Measurements from ENCODE around the gene LETM1. TPM values are rescaled to one million over a fixed set of nuclear protein-coding genes. Genes with fewer than 3 reads are reported as not detected.

LETM1 gene
- total RNA-seq, 1 donor from 2014 or later, result 64.3 TPM

GRCh38 chr4:1796486-1797204, 59.3 kb downstream of the LETM1 start:
- peak overlapping the region; percentile 43 for H3K27ac Mint-ChIP-seq

GRCh38 chr4:1795299-1796195, 60.4 kb downstream of the LETM1 start:
- Mint-ChIP-seq H3K4me3 (peak overlapping the region; percentile 72), H3K4me1 (ENCODE audit: unreplicated experiment) (no peaks in the 10 kb centered on the region), H3K27me3 (peaks cover 3% of the 10 kb centered on the region), H3K36me3 (no peaks in the 10 kb centered on the region), H3K27ac (peak overlapping the region; percentile 43), H3K9me3 (no peaks in the 10 kb centered on the region)
- no peak for TF ChIP-seq CTCF (conservative IDR thresholded peaks at IDR 0.05)
- no peak for DNase-seq (ENCODE audit: extremely low spot score, unreplicated experiment)

More at GRCh38 chr4:1796486-1797204, 59.3 kb downstream of the LETM1 start:
- Mint-ChIP-seq H3K9me3 (no peaks in the 10 kb centered on the region), H3K4me1 (ENCODE audit: unreplicated experiment) (no peaks in the 10 kb centered on the region), H3K36me3 (no peaks in the 10 kb centered on the region), H3K27me3 (no peaks in the 10 kb centered on the region), H3K4me3 (no peak overlapping the region)
- DNase-seq (ENCODE audit: extremely low spot score, unreplicated experiment), result no peak
- no peak for TF ChIP-seq CTCF (conservative IDR thresholded peaks at IDR 0.05)

GRCh38 chr4:1794809-1795298, 61.1 kb downstream of the LETM1 start:
- no peaks in the 10 kb centered on the region for H3K4me1 Mint-ChIP-seq (ENCODE audit: unreplicated experiment)
- H3K27ac Mint-ChIP-seq, result no peak overlapping the region
- peaks cover 9% of the 10 kb centered on the region for H3K27me3 Mint-ChIP-seq
- no peak for DNase-seq (ENCODE audit: extremely low spot score, unreplicated experiment)
- TF ChIP-seq CTCF (conservative IDR thresholded peaks at IDR 0.05), result no peak
- H3K9me3 Mint-ChIP-seq, result no peaks in the 10 kb centered on the region
- H3K4me3 Mint-ChIP-seq, result peak overlapping the region; percentile 71
- no peaks in the 10 kb centered on the region for H3K36me3 Mint-ChIP-seq

- TF ChIP-seq CTCF (conservative IDR thresholded peaks at IDR 0.05), result no peak
- peak overlapping the region; percentile 79 for H3K4me3 Mint-ChIP-seq
- DNase-seq (ENCODE audit: extremely low spot score, unreplicated experiment), result no peak
- peaks cover 9% of the 10 kb centered on the region for H3K27me3 Mint-ChIP-seq
- H3K36me3 Mint-ChIP-seq, result no peaks in the 10 kb centered on the region
- H3K4me1 Mint-ChIP-seq (ENCODE audit: unreplicated experiment), result no peaks in the 10 kb centered on the region
- H3K9me3 Mint-ChIP-seq, result no peaks in the 10 kb centered on the region
- H3K27ac Mint-ChIP-seq, result no peak overlapping the region
Observed at GRCh38 chr4:1793940-1794808, 61.8 kb downstream of the LETM1 start.

- Mint-ChIP-seq H3K27ac (no peak overlapping the region), H3K36me3 (no peaks in the 10 kb centered on the region), H3K9me3 (no peaks in the 10 kb centered on the region), H3K4me1 (ENCODE audit: unreplicated experiment) (peaks cover 2% of the 10 kb centered on the region), H3K4me3 (no peak overlapping the region), H3K27me3 (peaks cover 9% of the 10 kb centered on the region)
- DNase-seq (ENCODE audit: extremely low spot score, unreplicated experiment), result no peak
- TF ChIP-seq CTCF (conservative IDR thresholded peaks at IDR 0.05), result no peak
Observed at GRCh38 chr4:1793496-1793840, 62.5 kb downstream of the LETM1 start.
